Tibial artery (tissue), 4 donors: ENCODE results near the gene CD4.

Experiments used
- DNase-seq, 2 donors: peaks; one replicate each; pipeline ENCODE4 v3.0.0-alpha.2; 2019
- H3K27ac ChIP-seq, 2 donors: fragments of 200-600 bp; sonication (generic) in 1 of 2; 1 replicate in 1 of 2; 2 replicates in 1 of 2; pipeline ENCODE4 v1.5.1; 2018 to 2019; ENCODE audit warnings: mild to moderate bottlenecking in 1 of 2
- H3K27me3 ChIP-seq, 2 donors: fragments of 200-600 bp; sonication (generic) in 1 of 2; one replicate each; pipeline versions ENCODE4 v1.5.1 to v1.6.0; 2016 to 2019
- H3K36me3 ChIP-seq, 3 donors: fragments of 200-600 bp; sonication (generic) in 2 of 3; one replicate each; pipeline ENCODE4 v1.5.1; 2016 to 2019; ENCODE audit warnings: mild to moderate bottlenecking in 2 of 3
- H3K4me1 ChIP-seq, 4 donors: fragments of 200-600 bp; sonication (generic) in 2 of 4; 1 replicate in 3 of 4; 2 replicates in 1 of 4; pipeline ENCODE4 v1.5.1; 2016 to 2019
- H3K4me3 ChIP-seq, 2 donors: fragments of 200-600 bp; sonication (generic) in 1 of 2; 1 replicate in 1 of 2; 2 replicates in 1 of 2; pipeline ENCODE4 v1.5.1; 2018 to 2019; ENCODE audit warnings: mild to moderate bottlenecking in 2 of 2
- H3K9me3 ChIP-seq, 3 donors: fragments of 200-600 bp; sonication (generic) in 1 of 3; one replicate each; pipeline ENCODE4 v1.5.1; 2016 to 2019
- CTCF ChIP-seq, 2 experiments: fragments of 200-600 bp in 1 of 2; fragments of 450-650 bp in 1 of 2; IDR thresholded peaks; one replicate each; pipeline ENCODE4 v1.5.1; 2017 to 2019; ENCODE audit warnings: antibody characterized with exemption in 2 of 2, mild to moderate bottlenecking in 1 of 2, moderate library complexity in 1 of 2
- intact Hi-C: fragments of 100-400 bp; cut with DNase I; formaldehyde crosslinking; loops from one replicate; pipeline ENCODE4 v1.15.0; 2023; ENCODE audit warnings: low total_unique reads

CD4 gene

GRCh38 chr12:6766651-6767349 lies 22.5 kb upstream of the CD4 start:
- Histone ChIP-seq H3K36me3 (peaks cover 19 to 28% (median 25%) of the 10 kb centered on the region in 3 donors), H3K4me3 (peak overlapping the region; percentile 85 to 93), H3K9me3 (no peaks in the 10 kb centered on the region), H3K27ac (peak overlapping the region; percentile 85 to 97), H3K4me1 (peaks cover 0 to 60% (median 41%) of the 10 kb centered on the region in 4 donors), H3K27me3 (no peaks in the 10 kb centered on the region)
- peak; percentile 68 to 70 for TF ChIP-seq CTCF (IDR thresholded peaks at IDR 0.05)
- intact Hi-C loops = loop anchor here (2.0 kb wide), 1 partner anchor 14 kb away; the partner anchor contains the start of gene MLF2
- DNase-seq = peak; percentile 77 to 93

- Histone ChIP-seq H3K36me3 (peaks cover 19 to 28% (median 25%) of the 10 kb centered on the region in 3 donors), H3K27me3 (no peaks in the 10 kb centered on the region), H3K9me3 (no peaks in the 10 kb centered on the region), H3K4me3 (peak overlapping the region; percentile 85 to 93), H3K27ac (peak overlapping the region; percentile 85 to 97), H3K4me1 (peaks cover 0 to 67% (median 45%) of the 10 kb centered on the region in 4 donors)
- intact Hi-C loops = loop anchor here (2.0 kb wide), 1 partner anchor 15 kb away; the partner anchor contains the start of gene MLF2
- TF ChIP-seq CTCF (IDR thresholded peaks at IDR 0.05) = no peak
- peak in 1 of 2 donors; percentile 80 for DNase-seq
Measured at GRCh38 chr12:6767353-6768319, 21.7 kb upstream of the CD4 start.

GRCh38 chr12:6768437-6768914 lies 20.9 kb upstream of the CD4 start:
- Histone ChIP-seq H3K4me1 (peaks cover 0 to 61% (median 45%) of the 10 kb centered on the region in 4 donors), H3K4me3 (peak overlapping the region; percentile 85 to 93), H3K36me3 (peaks cover 19 to 28% (median 25%) of the 10 kb centered on the region in 3 donors), H3K27ac (peak overlapping the region; percentile 85 to 97), H3K9me3 (no peaks in the 10 kb centered on the region), H3K27me3 (no peaks in the 10 kb centered on the region)
- no peak for TF ChIP-seq CTCF (IDR thresholded peaks at IDR 0.05)
- intact Hi-C loops = no loop called here
- DNase-seq = no peak

GRCh38 chr12:6768990-6769389 lies 20.3 kb upstream of the CD4 start:
- peaks cover 19 to 28% (median 25%) of the 10 kb centered on the region in 3 donors for H3K36me3 ChIP-seq
- H3K4me1 ChIP-seq = peaks cover 0 to 58% (median 45%) of the 10 kb centered on the region in 4 donors
- H3K27ac ChIP-seq = peak overlapping the region; percentile 85 to 97
- peak in 1 of 2 donors; percentile 78 for DNase-seq
- no peaks in the 10 kb centered on the region for H3K9me3 ChIP-seq
- peak overlapping the region; percentile 85 to 93 for H3K4me3 ChIP-seq
- no peak for TF ChIP-seq CTCF (IDR thresholded peaks at IDR 0.05)
- no peaks in the 10 kb centered on the region for H3K27me3 ChIP-seq
- intact Hi-C loops = no loop called here

GRCh38 chr12:6769666-6770065 lies 19.7 kb upstream of the CD4 start:
- intact Hi-C loops = loop anchor here (10.0 kb wide), 1 partner anchor 155 kb away; no protein-coding TSS in a partner anchor
- DNase-seq = no peak
- peaks cover 0 to 55% (median 43%) of the 10 kb centered on the region in 4 donors for H3K4me1 ChIP-seq
- no peaks in the 10 kb centered on the region for H3K27me3 ChIP-seq
- no peak overlapping the region for H3K4me3 ChIP-seq
- no peaks in the 10 kb centered on the region for H3K9me3 ChIP-seq
- H3K36me3 ChIP-seq = peaks cover 19 to 28% (median 25%) of the 10 kb centered on the region in 3 donors
- H3K27ac ChIP-seq = peak overlapping the region; percentile 85 to 97
- TF ChIP-seq CTCF (IDR thresholded peaks at IDR 0.05) = no peak
